ENCODE data around the gene DALRD3.
"Not testable (repeated sequence)": the region's sequence is repeated elsewhere in the genome, so short reads cannot be mapped to it uniquely, and the experiment has no call there.

Gene DALRD3

DNA sequence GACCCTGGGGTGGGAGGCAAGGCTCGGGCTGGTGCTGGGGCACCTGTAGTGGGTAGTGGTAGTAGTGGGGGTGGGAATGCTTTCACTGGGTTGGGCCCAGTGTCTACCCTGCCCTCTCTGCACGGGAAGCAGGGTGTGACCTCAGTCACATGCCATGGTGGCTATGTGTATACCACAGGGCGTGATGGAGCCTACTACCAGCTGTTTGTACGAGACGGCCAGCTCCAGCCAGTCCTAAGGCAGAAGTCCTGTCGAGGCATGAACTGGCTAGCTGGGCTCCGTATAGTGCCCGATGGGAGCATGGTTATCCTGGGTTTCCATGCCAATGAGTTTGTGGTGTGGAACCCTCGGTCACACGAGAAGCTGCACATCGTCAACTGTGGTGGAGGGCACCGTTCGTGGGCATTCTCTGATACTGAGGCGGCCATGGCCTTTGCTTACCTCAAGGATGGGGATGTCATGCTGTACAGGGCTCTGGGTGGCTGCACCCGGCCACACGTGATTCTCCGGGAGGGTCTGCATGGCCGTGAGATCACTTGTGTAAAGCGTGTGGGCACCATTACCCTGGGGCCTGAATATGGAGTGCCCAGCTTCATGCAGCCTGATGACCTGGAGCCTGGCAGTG, 5.2 kb downstream of the DALRD3 start:
- no peak for TF ChIP-seq CTCF (IDR thresholded peaks at IDR 0.05; ENCODE audit: extremely low read depth, insufficient read depth, missing control alignments)
- in situ Hi-C loops (cut with MboI; ENCODE audit: low pct_unique_long_range_greater_than_20kb, low sequenced_read_pairs, unreplicated experiment), result no loop called here
- DNase-seq (ENCODE audit: low spot score), result no peak

GRCh38 chr3:49012441-49013017, 5.9 kb downstream of the DALRD3 start:
- no peak for TF ChIP-seq CTCF (IDR thresholded peaks at IDR 0.05; ENCODE audit: extremely low read depth, insufficient read depth, missing control alignments)
- in situ Hi-C loops (cut with MboI; ENCODE audit: low pct_unique_long_range_greater_than_20kb, low sequenced_read_pairs, unreplicated experiment), result no loop called here
- no peak for DNase-seq (ENCODE audit: low spot score)

GRCh38 chr3:49009396-49009795, 9.0 kb downstream of the DALRD3 start:
- in situ Hi-C loops (cut with MboI; ENCODE audit: low pct_unique_long_range_greater_than_20kb, low sequenced_read_pairs, unreplicated experiment), result no loop called here
- no peak for TF ChIP-seq CTCF (IDR thresholded peaks at IDR 0.05; ENCODE audit: extremely low read depth, insufficient read depth, missing control alignments)
- DNase-seq (ENCODE audit: low spot score), result no peak

- in situ Hi-C loops (cut with MboI; ENCODE audit: low pct_unique_long_range_greater_than_20kb, low sequenced_read_pairs, unreplicated experiment); DNase-seq (ENCODE audit: low spot score): not testable (repeated sequence)
Measured at GRCh38 chr3:49008627-49009026, 9.8 kb downstream of the DALRD3 start.

DNA sequence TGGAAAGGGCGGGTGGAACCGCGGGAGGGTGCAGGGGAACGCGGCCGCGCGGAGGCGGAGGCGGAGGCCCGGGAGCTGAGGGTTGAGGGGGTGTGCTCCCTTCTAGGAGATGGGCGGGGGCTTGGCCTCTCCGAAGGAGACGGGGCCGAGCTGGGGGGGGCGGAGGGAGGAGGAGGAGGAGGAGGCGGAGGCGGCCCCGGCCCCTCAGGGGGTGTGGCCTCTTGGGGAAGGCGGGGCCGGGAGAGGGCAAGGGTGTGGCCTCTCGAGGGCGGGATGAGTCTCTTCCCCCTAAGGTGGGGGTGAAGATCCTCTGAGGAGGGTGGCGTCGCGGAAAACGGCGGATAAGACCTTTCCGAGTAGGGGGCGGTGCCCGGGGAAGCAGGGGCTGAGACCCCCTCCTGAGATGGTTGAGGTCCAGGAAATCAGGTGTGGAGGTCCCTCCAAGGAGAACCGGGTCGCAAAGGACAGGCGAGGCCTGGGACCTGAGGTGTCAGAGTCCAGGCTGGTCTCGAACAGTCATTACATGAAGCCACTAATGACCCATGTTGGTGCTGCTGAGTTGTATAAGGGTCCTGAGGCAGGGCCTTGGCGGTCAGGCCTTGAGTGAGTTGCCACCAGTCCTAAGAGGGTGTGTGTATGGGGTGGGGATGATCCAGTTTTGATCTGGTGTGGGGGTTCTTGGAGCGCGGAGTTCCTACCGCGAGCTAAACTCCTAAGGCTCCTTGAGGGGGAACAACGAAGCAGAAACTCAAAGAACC, 10.4 kb downstream of the DALRD3 start:
- in situ Hi-C loops (cut with MboI; ENCODE audit: low pct_unique_long_range_greater_than_20kb, low sequenced_read_pairs, unreplicated experiment), result no loop called here
- DNase-seq (ENCODE audit: low spot score), result peak; percentile 86
- no peak for TF ChIP-seq CTCF (IDR thresholded peaks at IDR 0.05; ENCODE audit: extremely low read depth, insufficient read depth, missing control alignments)

DNA sequence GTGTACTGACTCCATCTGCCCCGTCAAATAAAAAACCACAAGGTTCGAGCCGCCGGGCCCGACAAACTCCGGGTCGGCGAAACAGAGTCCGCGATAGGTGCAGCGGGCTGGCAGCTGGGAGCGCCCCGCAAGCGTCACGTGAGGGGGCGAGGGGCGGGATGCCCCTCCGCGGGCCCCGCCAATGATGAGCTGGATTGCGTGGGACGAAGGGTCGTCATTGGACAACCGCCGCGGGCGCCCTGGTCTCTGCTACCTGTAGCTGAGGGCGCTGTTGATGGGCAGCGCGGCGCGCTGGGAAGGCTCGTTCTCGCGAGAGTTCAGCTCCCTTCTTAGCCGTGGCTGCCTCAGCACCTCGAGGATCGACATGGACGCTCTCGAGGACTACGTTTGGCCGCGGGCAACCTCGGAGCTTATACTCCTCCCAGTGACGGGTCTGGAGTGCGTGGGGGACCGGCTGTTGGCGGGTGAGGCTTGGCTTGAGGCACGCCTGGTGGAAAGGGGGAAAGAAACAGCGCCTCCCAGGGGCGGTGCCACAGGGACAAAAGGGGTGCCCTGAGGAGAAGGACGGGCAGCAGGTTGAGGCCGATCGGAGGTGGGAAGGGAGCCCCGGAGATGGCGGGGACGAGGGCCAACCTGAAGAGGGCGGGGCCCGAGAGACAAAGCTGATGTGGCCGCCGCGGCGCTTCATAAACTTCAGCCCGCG, 11.2 kb downstream of the DALRD3 start, which contains the start of gene WDR6:
Gene WDR6, plus strand, starts transcription at position 324 of the 703 bp plus-strand sequence. Its CDS starts 41 bp downstream, at position 365.
- in situ Hi-C loops (cut with MboI; ENCODE audit: low pct_unique_long_range_greater_than_20kb, low sequenced_read_pairs, unreplicated experiment), result no loop called here
- DNase-seq (ENCODE audit: low spot score), result peak; percentile 98
- peak; percentile 42 for TF ChIP-seq CTCF (IDR thresholded peaks at IDR 0.05; ENCODE audit: extremely low read depth, insufficient read depth, missing control alignments)
